Hematopoietic multipotent progenitor cell treated with erythropoietin and hydrocortisone succinate and interleukin-3 and kit ligand, for 8 days (in vitro differentiated cells): Measurements from ENCODE around the gene SPCS3.
"Not testable (repeated sequence)": the region's sequence is repeated elsewhere in the genome, so short reads cannot be mapped to it uniquely, and the experiment has no call there.

Source experiments
- DNase-seq: peaks from one replicate; pipeline ENCODE4 v3.0.0-alpha.2; 2015

Gene SPCS3

GRCh38 chr4:176319704-176320339 lies at the start of gene SPCS3:
SPCS3 (plus strand) TSS chr4:176319966; CDS start chr4:176320077, 111 bp downstream.
- DNase-seq, result peak; percentile 95

GRCh38 chr4:176270669-176271068 lies 49.1 kb upstream of the SPCS3 start:
- DNase-seq, result no peak

DNA sequence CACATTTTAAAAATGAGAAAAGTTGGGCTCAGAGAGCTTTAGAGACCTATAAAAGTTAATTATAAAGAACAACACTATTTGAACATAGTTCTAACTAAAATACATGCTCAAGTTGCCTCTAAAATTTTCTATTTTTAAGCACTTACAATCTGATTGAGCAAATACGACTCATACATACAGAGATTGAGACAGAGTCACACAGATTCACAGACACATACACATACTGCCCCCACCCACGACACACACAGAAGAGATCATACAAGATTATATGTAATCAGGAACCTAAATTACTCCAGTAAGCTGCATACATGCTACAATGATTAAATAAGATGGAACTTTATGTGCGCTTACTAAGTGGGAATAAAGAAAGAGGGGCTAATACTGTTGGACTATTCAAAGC lies 48.0 kb upstream of the SPCS3 start:
- no peak for DNase-seq

DNA sequence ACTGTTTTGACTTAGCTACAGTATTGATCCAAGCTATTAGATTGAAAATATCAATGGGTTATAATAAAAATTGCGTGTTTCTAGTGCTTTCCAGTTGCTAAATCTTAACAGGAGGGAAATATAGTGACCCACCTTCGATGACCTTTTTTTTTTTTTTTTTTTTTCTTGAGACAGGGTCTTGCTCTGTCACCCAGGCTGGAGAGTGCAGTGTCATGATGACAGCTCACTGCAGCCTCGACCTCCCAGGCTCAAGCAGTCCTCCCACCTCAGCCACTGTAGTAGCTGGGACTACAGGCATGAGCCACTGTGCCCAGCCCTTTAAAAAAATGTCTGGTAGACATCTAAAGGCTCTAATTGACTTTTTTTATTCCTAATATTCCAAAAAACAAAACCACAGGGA lies 47.0 kb upstream of the SPCS3 start:
- DNase-seq, result no peak

DNA sequence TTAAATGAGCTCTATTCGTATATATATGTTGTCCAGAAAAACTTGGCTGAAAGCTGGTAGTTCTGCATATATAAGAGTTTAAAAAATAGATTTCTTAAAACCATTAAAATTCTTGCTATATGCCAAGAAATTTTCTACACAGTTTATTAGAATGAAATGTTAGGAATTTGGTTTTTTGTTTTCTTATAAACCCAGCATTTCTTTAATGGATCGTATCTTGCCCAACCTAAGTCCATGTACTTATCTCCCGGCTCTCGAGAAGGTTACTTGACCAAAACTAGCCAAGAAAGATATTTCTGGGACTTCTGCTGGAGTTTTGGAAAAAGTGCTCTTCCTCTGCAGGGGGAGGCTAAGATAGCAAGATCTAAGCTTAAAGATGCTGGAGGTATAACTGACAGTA lies 46.0 kb upstream of the SPCS3 start:
- DNase-seq, result no peak

GRCh38 chr4:176274441-176274840 lies 45.3 kb upstream of the SPCS3 start:
- DNase-seq, result no peak

DNA sequence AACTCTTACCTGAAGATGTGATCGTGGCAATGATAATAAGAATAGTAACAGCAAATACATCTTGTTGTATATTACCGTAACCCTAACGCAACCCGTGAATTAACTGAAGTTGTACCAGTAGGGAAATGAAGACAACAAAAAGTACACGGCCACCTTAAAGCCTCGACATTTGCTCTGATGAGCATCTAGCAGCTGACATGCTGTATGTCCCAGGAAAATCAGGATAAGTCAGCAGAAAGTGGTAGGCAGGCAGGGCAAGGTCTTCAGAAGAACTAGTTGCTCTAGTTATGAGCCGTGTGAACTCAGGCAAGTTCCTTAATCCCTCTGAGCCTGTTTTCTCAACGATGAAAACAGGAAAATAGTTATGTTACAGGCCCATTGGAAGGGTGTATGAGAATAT lies 43.1 kb upstream of the SPCS3 start:
- no peak for DNase-seq

DNA sequence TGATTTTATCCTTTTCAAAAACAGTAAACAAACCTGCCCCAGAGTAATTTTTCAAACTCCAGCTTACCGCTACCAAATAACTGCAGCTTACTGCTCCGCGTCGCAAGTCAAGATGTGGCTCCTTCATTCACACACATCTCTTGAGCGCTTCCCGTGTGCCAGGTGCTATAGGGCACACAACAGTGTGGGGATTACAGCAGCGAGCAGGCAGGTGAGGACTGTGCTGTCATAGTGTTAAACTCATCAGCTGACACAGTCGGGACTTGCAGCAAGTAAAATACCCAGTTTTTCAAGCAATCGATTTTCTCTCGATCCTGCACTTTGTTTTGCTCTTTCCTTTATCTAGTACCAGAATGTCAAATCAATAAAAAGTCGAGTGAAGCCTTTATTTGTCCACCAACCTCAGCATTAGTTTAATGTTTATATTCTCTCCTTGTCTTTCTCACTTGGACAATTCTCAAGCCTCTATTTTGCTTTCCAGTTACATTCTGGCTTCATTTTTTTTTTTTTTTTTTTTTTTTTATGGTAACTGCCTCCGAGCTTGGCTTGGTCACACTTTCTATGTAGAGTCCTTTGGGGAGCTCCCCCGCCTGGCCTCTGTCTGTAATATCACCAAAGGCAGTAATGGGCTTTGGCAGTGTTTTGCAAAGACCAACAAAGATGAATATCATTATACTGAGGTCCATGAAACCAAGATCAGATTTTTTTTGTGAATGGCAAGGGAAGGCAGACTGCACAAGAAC lies 42.4 kb upstream of the SPCS3 start:
- peak; percentile 46 for DNase-seq

GRCh38 chr4:176279560-176279959 lies 40.2 kb upstream of the SPCS3 start:
- DNase-seq, result not testable (repeated sequence)

GRCh38 chr4:176286728-176287127 lies 33.0 kb upstream of the SPCS3 start:
- no peak for DNase-seq

DNA sequence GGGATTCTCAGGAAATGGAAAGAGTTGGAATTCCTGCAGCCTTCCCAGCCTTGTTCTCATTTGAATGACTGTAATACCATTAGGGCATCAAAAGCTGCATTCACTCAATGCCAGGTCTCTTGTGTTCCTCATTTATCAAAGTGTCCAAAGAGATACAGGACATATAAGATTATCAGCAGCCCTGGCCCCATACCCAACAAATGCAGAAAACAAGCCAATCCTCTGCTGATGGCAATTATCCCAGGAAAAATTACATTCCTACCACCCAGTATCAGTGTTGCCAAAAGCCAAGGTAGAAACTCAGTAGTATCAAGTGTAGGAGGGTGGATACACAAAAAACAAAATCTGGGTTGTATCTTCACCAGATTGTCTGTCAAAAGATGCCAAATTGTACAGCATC lies 32.2 kb upstream of the SPCS3 start:
- no peak for DNase-seq

GRCh38 chr4:176288020-176288419 lies 31.7 kb upstream of the SPCS3 start:
- DNase-seq, result no peak

- DNase-seq, result no peak
Measured at GRCh38 chr4:176289561-176289960, 30.2 kb upstream of the SPCS3 start.

DNA sequence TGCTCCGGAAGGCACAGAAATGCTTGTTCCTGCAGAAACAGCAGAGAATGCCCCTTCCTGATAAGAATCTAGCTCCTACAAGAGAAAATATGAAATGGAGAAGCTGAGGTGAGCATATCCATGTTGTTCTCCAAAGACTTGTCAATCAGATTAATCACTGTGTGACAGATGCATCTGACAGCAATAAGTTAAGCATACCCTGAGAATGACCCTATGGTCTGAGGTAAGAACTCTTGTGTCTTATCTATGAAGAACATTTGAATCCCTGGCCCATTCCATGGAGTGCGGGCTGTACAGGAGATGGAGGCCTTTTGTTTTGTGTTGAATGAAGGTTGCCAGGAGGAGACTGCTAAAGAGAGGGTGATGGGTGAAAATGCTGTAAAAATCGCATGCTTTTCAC lies 29.2 kb upstream of the SPCS3 start:
- no peak for DNase-seq

DNA sequence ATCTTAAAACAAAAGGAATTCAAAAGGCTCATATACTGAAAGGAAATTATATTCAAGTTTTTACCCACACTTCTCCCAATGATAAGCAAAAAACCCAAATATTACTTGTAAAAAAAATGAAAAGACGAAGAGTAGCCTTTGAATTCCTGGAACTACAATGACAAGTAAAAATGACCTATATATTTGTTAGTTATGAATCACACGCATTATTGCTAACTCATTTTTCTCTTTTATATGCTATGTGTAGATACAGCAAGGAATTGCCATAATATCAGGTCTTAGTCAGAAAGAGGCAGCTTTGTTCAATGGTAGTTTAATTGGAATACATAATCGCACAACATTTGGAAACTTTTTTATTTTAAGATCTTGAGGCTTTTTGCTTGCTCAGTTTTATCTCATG lies 28.0 kb upstream of the SPCS3 start:
- DNase-seq, result peak; percentile 20

- DNase-seq, result no peak
Measured at GRCh38 chr4:176292920-176293319, 26.8 kb upstream of the SPCS3 start.

- no peak for DNase-seq
Measured at GRCh38 chr4:176293660-176294059, 26.1 kb upstream of the SPCS3 start.

- not testable (repeated sequence) for DNase-seq
Measured at GRCh38 chr4:176295907-176296306, 23.9 kb upstream of the SPCS3 start.

DNA sequence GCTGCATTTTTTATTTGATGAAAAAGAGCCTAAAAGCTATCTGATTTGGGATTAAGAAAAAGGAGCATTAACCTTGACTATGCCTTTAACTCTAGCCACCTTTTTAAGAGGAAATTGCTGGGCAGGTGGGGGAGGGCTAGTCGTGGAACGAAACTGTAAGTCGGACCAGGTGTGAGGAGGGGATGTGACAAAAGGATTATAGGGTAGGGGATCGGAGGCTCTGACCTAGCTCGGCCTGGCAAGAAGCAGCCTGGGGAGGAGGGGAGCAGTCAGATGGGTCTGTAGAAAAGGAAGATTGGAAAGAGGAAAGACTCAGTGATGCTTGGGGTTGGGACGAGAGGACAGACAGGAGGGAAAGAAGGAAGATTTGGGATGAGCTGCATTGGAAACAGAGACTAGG lies 21.1 kb upstream of the SPCS3 start:
- DNase-seq, result no peak

GRCh38 chr4:176300036-176300435 lies 19.7 kb upstream of the SPCS3 start:
- no peak for DNase-seq

GRCh38 chr4:176300565-176300964 lies 19.2 kb upstream of the SPCS3 start:
- DNase-seq, result no peak

DNA sequence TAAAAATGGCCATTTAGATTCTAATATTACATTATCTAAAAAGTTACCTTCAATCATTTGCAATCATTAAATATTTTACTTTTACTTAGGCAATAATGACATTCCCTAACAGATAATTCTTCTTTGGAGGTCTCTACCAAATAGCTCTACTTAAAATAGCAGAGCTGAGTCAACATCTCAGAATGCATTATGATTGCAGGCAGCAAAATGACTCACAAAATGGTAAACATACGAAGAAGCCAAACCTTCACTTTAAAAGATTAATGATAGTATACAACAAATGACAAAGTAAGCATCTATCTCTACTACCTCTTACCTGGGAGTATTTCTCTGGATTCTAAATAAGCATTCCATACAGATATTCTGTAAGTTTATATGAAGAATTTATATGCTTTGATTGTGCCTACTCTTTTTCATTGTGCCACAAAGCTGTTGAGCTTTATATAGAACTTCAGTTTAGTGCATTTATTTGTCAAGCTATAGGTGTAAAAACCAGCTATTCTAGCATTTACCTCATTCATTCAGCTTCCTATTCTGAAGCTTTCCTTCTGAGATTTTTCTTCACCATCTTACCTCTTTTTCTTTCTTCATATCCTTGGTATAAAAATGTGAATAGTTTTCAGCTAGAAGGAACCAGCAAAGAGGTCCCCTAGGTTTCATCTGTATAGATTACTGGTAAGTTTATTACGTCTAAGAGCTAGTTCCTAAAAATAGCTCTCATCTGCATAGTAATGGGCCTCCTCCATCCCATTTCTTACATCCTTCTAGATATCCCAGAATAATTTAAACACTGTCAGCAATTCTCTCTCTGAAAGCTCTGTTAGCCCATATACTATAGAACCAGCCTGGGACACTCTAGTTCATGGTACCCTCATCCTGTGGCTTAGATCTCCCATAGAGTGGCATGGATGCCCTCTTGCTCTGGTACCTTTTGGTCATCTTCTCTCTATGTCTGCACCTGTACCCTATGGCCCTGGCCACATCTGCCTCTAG lies 17.2 kb upstream of the SPCS3 start:
- no peak for DNase-seq

DNA sequence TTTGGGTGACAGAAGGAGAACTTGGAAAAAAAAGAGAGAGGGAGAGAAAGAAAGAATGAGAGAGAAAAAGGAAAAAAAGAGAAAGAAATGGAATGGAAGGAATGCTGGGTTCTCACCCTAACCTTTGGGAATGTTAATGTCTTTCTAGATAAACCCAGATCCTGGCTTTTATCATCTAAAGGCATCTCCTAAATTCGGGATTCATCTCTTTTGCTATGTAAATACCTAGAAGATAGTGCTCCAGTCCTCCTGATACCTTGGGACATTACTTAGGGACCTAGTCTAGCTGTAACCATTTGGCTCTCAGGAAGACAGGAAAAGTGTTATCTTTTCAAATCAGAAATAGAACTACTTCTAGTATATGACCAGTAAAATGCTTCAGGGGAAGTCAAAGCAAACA lies 15.8 kb upstream of the SPCS3 start:
- no peak for DNase-seq
